22Rv1 (cell line): ENCODE results near the gene SLC44A5.
A peak's percentile ranks its signal among the peaks of the same experiment; 100 is the strongest.

Experiments
- H3K27ac ChIP-seq: fragments of 450-650 bp; 2 replicates; pipeline ENCODE4 v1.5.1; 2017
- CTCF ChIP-seq: fragments of 450-650 bp; IDR thresholded peaks from 2 replicates; pipeline ENCODE4 v1.5.1; 2017; ENCODE audit warnings: mild to moderate bottlenecking
- ZFX ChIP-seq: fragments of 450-650 bp; IDR thresholded peaks from 2 replicates; pipeline ENCODE4 v1.6.1; 2017; ENCODE audit warnings: antibody characterized with exemption, borderline replicate concordance

SLC44A5 gene

DNA sequence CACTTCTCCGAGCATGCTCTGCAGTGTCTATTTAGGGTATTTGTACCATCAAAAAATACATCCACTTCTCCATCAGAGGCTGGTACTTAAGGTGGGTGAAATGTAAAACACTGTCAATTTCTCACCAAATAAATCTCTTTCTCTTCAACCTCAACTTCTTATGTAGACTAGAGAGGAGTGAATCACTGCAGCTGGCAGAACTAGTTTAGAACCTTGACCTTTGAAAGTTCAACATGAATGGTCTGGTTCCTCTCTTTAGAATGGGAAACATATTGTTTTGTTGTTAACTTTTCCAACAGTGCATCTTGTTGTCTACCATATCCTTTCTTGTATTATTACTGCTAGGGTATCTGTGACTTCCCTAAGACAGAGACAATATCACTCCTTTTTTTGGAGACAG lies 20.1 kb upstream of the SLC44A5 start:
- H3K27ac ChIP-seq = no peak overlapping the region
- TF ChIP-seq CTCF (no peak), ZFX (no peak)

- H3K27ac ChIP-seq = no peak overlapping the region
- TF ChIP-seq CTCF (no peak), ZFX (no peak)
Observed at GRCh38 chr1:75630004-75630594, 19.2 kb upstream of the SLC44A5 start.

DNA sequence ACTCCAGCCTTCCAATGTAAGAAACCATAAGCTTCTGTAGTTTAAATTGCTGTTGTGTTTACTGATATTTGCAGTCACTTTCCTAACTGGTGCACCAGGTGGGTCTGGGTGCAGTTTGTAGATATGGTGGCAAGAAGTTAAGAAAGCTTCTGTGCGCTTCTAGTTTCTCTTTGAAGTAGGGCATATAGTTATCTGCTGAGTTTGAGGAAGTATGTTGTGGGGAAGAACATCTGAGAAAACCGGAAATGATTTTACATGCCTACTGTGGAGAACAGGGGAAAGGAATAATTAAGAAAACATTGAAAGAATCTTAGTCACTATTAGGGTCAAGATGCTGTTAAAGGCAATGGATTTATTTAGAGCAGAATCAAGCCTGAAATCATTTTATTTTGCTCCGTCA lies 14.9 kb upstream of the SLC44A5 start:
- H3K27ac ChIP-seq = no peak overlapping the region
- TF ChIP-seq CTCF (no peak), ZFX (no peak)

DNA sequence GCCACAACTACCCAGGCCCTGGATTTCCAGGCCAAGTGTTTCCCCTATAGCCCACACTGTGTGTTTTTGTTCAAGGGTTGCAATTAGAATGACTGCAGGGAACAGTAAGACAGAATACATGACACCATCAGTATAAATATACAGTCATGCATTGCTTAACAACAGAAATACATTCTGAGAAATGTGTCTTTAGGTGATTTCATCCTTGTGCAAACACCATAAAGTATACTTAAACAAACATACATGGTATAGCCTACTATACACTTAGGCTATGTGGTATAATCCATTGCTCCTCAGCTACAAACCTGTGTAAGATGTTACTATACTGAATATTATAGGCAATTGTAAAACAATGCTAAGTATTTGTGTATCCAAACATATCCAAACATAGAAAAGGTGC lies 7.5 kb upstream of the SLC44A5 start:
- TF ChIP-seq ZFX (no peak), CTCF (no peak)
- peak overlapping the region; percentile 31 for H3K27ac ChIP-seq

- TF ChIP-seq CTCF = no peak
- TF ChIP-seq ZFX = no peak
- H3K27ac ChIP-seq = no peak overlapping the region
Observed at GRCh38 chr1:75616436-75617433, 5.8 kb upstream of the SLC44A5 start.

DNA sequence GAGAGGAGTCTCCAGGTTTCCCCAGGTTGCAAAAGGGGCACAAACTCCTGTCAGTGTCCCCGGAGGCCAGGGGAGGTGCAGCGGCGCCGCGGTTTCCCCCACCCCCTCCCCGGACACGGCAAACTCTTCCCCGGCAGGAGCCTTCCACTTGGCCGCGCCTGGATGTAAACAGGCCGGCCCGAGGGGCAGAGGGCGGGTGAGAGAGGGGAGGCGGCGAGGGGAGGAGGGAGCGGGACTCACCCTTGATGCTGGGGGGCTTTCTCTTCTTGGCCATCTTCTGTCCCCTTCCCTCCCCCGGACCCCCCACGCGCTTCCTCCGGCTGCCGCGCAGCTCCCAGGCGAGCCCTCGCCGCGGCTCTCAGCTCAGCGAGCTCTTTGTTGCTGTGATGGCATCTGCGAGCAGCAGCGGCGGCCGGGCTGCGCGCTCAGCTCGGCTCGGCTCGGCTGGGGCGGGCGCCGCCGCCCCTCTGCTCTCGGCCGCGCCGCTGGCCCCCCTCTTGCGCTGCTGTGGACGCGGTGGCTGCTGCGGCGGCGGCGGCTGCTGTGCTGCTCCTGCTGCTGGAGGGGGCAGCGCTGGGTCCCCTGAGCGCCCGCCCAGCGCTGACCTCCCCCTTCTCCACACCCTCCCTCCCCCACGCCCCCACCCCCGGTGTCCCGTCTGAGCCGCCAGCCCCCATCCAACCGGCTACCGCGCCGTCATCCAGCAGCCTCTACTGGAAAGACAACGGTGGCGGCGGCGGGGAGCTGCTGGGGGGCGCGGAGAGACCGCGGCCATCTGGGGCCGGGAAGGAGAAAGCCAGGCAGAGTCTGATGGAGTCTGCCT lies 4.9 kb upstream of the SLC44A5 start:
- TF ChIP-seq ZFX = no peak
- TF ChIP-seq CTCF = no peak
- H3K27ac ChIP-seq = no peak overlapping the region

DNA sequence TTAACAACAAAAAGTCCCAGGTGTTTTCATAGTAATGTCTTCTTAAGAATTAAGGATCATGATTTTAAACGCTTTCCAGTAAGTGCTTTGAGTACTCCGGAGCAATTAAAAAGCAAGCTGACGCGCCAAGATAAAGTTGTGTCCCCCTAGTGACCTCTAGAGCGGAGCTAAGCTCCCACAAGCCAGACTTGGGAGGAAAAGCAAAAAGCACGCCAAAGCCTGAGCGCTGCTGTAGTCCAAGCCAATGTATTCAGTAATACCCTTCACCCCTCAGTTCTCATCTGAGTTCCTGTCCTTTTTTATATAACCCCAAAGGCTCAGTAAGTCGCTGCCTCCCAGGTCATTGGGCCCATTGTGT lies 3.5 kb upstream of the SLC44A5 start:
- TF ChIP-seq ZFX = no peak
- no peak for TF ChIP-seq CTCF
- H3K27ac ChIP-seq = no peak overlapping the region
